Transverse colon (tissue), 4 donors: ENCODE measurements around the gene ATF2. TPM values are rescaled to one million over a fixed set of nuclear protein-coding genes. Genes with fewer than 3 reads are reported as not detected.
"Not testable (repeated sequence)": the region's sequence is repeated elsewhere in the genome, so short reads cannot be mapped to it uniquely, and the experiment has no call there.

Source experiments
- DNase-seq: peaks from one replicate; pipeline ENCODE4 v3.0.0-alpha.2; 2019
- H3K27ac ChIP-seq, 4 donors: fragments of 200-600 bp; sonication (generic); 2 replicates each; pipeline ENCODE4 v1.5.1; 2016 to 2018; ENCODE audit warnings: inconsistent platforms in 4 of 4
- H3K27me3 ChIP-seq: fragments of 200-600 bp; sonication (generic); 2 replicates; pipeline ENCODE4 v1.5.1; 2017; ENCODE audit warnings: inconsistent platforms
- H3K36me3 ChIP-seq, 4 donors: fragments of 200-600 bp; sonication (generic); 2 replicates each; pipeline ENCODE4 v1.5.1; 2017 to 2019; ENCODE audit warnings: inconsistent platforms in 4 of 4
- H3K4me1 ChIP-seq, 4 donors: fragments of 200-600 bp; sonication (generic); 2 replicates each; pipeline ENCODE4 v1.5.1; 2017 to 2020; ENCODE audit warnings: inconsistent platforms in 4 of 4
- H3K4me3 ChIP-seq, 4 donors: fragments of 200-600 bp; sonication (generic); 1 replicate in 1 of 4; 2 replicates in 3 of 4; pipeline versions ENCODE4 v1.5.1 to v1.6.1; 2017 to 2019; ENCODE audit warnings: inconsistent platforms in 4 of 4
- H3K9me3 ChIP-seq, 2 donors: fragments of 200-600 bp; sonication (generic); 2 replicates each; pipeline ENCODE4 v1.5.1; 2017 to 2019; ENCODE audit warnings: inconsistent platforms in 2 of 2
- CTCF ChIP-seq, 5 experiments: fragments of 200-600 bp in 3 of 5; fragments of 450-650 bp in 2 of 5; sonication (generic) in 3 of 5; IDR thresholded peaks; 1 replicate in 2 of 5; 2 replicates in 3 of 5; pipeline ENCODE4 v1.5.1; 2016 to 2017; ENCODE audit warnings: antibody characterized with exemption in 5 of 5, inconsistent platforms in 3 of 5, mild to moderate bottlenecking in 2 of 5, moderate library complexity in 1 of 5
- EP300 ChIP-seq: sonication (generic); formaldehyde crosslinking; IDR thresholded peaks from one replicate; pipeline ENCODE4 v1.6.1; 2017; ENCODE audit warnings: antibody characterized with exemption, low read depth
- POLR2A ChIP-seq: fragments of 450-650 bp; IDR thresholded peaks from one replicate; pipeline ENCODE4 v1.6.1; 2016; ENCODE audit warnings: antibody characterized with exemption, mild to moderate bottlenecking, moderate library complexity
- POLR2AphosphoS5 ChIP-seq, 3 donors: sonication (generic); formaldehyde crosslinking; IDR thresholded peaks; one replicate each; pipeline ENCODE4 v1.6.1; 2016; ENCODE audit warnings: antibody characterized with exemption in 3 of 3
- WGBS, 2 donors: methylation state at CpG; one replicate each; pipeline ENCODE4 v1.1.5; 2018; ENCODE audit warnings: low coverage in 1 of 2; 5-methylcytosine and 5-hydroxymethylcytosine counted together
- in situ Hi-C, 4 donors: fragments of 200-750 bp; cut with MboI; loops; one replicate each; pipeline versions ENCODE4 v1.15.0 to v1.15.1; 2017; ENCODE audit warnings: low sequenced_read_pairs in 3 of 4, low pct_ligation_motif_present in 1 of 4, low pct_unique_long_range_greater_than_20kb in 1 of 4
- intact Hi-C: fragments of 100-400 bp; cut with DNase I; formaldehyde crosslinking; loops from one replicate; pipeline ENCODE4 v1.15.1; 2023; ENCODE audit warnings: low total_unique reads
- total RNA-seq, 4 donors: library from RNA; depleted of rRNA; stranded (reverse); fragments of >200 nt; gene quantifications; one replicate each; pipeline ENCODE4 v1.1.0, GENCODE V29; 2016

Gene ATF2
- total RNA-seq, 4 donors from 2014 or later, result 20.2 to 52.9 (median 30.0) TPM

- Histone ChIP-seq H3K36me3 (peaks cover 0 to 11% (median 3%) of the 10 kb centered on the region in 4 donors), H3K27me3 (no peaks in the 10 kb centered on the region), H3K4me3 (no peak overlapping the region), H3K27ac (no peak overlapping the region), H3K9me3 (no peaks in the 10 kb centered on the region), H3K4me1 (no peaks in the 10 kb centered on the region)
- TF ChIP-seq POLR2A, result no peak
- TF ChIP-seq POLR2AphosphoS5 (IDR thresholded peaks at IDR 0.05), result no peak
- TF ChIP-seq CTCF (IDR thresholded peaks at IDR 0.05), result no peak
- TF ChIP-seq EP300, result no peak
- 80 to 94% methylated on average over 4 of the region's 4 CpGs for WGBS, 2 donors
- in situ Hi-C loops (loop anchor here in 3 of 4 donors (25.0 kb wide), 1 partner anchor 180 kb away; no protein-coding TSS in a partner anchor), intact Hi-C loops (no loop called here)
- DNase-seq, result no peak
Measured at GRCh38 chr2:175107146-175107545, 60.9 kb downstream of the ATF2 start.

- no peak for DNase-seq
- in situ Hi-C loops (loop anchor here in 3 of 4 donors (25.0 kb wide), 1 partner anchor 184 kb away; no protein-coding TSS in a partner anchor), intact Hi-C loops (no loop called here)
- Histone ChIP-seq H3K4me3 (no peak overlapping the region), H3K36me3 (peaks cover 0 to 6% (median 2%) of the 10 kb centered on the region in 4 donors), H3K27ac (no peak overlapping the region), H3K4me1 (no peaks in the 10 kb centered on the region), H3K27me3 (no peaks in the 10 kb centered on the region), H3K9me3 (no peaks in the 10 kb centered on the region)
- TF ChIP-seq EP300 (no peak), CTCF (IDR thresholded peaks at IDR 0.05) (no peak), POLR2AphosphoS5 (IDR thresholded peaks at IDR 0.05) (no peak), POLR2A (no peak)
- 95% methylated on average over 1 of the region's 1 CpG; no CpG with 5 or more reads in 1 of the 2 donors for WGBS, 2 donors
Measured at GRCh38 chr2:175103191-175103590, 64.8 kb downstream of the ATF2 start.

DNA sequence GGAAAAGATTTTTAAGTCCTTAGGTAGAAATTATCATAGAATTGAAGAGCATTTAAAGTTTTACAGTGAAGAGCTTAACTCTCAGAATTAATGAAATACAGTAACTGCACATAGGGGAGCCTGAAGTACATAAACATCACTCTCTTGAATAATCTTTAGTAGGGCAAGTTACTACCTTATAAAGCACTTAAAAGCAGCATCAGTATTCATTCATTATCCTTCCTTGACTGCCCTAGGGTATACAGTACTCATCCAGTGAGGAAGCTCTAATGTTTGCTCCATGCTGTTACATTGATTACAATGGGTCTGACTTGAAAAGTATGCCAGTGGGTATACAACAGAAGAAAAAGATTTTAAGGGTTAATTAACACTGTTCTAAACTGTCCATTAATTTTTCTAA, 66.5 kb downstream of the ATF2 start:
- intact Hi-C loops, result no loop called here
- H3K4me1 ChIP-seq, result no peaks in the 10 kb centered on the region
- peaks cover 0 to 19% (median 3%) of the 10 kb centered on the region in 4 donors for H3K36me3 ChIP-seq
- no peak for DNase-seq
- TF ChIP-seq CTCF (IDR thresholded peaks at IDR 0.05) (no peak), POLR2A (no peak), EP300 (no peak), POLR2AphosphoS5 (IDR thresholded peaks at IDR 0.05) (no peak)
- in situ Hi-C loops, result loop anchor here in 3 of 4 donors (25.0 kb wide), 1 partner anchor 186 kb away; no protein-coding TSS in a partner anchor
- H3K4me3 ChIP-seq, result no peak overlapping the region
- no peak overlapping the region for H3K27ac ChIP-seq
- H3K27me3 ChIP-seq, result no peaks in the 10 kb centered on the region
- H3K9me3 ChIP-seq, result no peaks in the 10 kb centered on the region

DNA sequence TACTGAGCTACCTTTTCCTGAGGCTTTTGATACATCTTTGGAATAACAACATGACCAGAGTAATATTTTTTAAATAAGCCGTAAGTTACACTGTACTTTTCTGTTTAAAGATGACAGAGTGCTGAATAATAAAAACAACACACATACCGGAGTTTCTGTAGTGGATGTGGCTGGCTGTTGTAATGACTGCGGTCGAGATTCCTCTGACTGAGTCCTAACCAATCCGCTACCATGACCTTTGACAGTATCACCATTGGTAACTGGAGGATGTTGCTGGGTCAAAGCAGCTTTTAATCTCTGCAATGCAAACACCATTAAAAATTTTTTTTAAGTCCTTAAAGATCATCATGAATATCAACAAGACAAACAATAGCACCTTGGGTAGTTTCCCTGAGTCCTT, 70.7 kb downstream of the ATF2 start:
- no peak for TF ChIP-seq EP300
- TF ChIP-seq POLR2A, result no peak
- TF ChIP-seq POLR2AphosphoS5 (IDR thresholded peaks at IDR 0.05), result no peak
- TF ChIP-seq CTCF (IDR thresholded peaks at IDR 0.05), result no peak
- Histone ChIP-seq H3K9me3 (no peaks in the 10 kb centered on the region), H3K4me3 (no peak overlapping the region), H3K27me3 (no peaks in the 10 kb centered on the region), H3K36me3 (peaks cover 0 to 40% (median 8%) of the 10 kb centered on the region in 4 donors), H3K27ac (no peak overlapping the region), H3K4me1 (no peaks in the 10 kb centered on the region)
- WGBS, 2 donors, result 94 to 96% methylated on average over 5 of the region's 5 CpGs
- no peak for DNase-seq
- intact Hi-C loops, result no loop called here
- in situ Hi-C loops, result no loop called here

DNA sequence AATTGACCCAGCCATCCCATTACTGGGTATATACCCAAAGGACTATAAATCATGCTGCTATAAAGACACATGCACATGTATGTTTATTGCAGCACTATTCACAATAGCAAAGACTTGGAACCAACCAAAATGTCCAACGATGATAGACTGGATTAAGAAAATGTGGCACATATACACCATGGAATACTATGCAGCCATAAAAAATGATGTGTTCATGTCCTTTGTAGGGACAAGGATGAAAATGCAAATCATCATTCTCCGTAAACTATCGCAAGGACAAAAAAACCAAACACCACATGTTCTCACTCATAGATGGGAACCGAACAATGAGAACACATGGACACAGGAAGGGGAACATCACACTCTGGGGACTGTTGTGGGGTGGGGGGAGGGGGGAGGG, 83.9 kb downstream of the ATF2 start:
- H3K27ac ChIP-seq, H3K9me3 ChIP-seq, DNase-seq, in situ Hi-C loops, H3K4me1 ChIP-seq, H3K4me3 ChIP-seq, H3K27me3 ChIP-seq, intact Hi-C loops: not testable (repeated sequence)
- peaks cover 0 to 26% (median 2%) of the 10 kb centered on the region in 4 donors for H3K36me3 ChIP-seq
- WGBS, 2 donors, result 92 to 94% methylated on average over 3 to 4 of the region's 4 CpGs
